ENCODE results near the gene TRABD2B. TPM values are rescaled to one million over a fixed set of nuclear protein-coding genes. Genes with fewer than 3 reads are reported as not detected.

Gene TRABD2B
- total RNA-seq, 1 donor from 2014 or later, result not detected

DNA sequence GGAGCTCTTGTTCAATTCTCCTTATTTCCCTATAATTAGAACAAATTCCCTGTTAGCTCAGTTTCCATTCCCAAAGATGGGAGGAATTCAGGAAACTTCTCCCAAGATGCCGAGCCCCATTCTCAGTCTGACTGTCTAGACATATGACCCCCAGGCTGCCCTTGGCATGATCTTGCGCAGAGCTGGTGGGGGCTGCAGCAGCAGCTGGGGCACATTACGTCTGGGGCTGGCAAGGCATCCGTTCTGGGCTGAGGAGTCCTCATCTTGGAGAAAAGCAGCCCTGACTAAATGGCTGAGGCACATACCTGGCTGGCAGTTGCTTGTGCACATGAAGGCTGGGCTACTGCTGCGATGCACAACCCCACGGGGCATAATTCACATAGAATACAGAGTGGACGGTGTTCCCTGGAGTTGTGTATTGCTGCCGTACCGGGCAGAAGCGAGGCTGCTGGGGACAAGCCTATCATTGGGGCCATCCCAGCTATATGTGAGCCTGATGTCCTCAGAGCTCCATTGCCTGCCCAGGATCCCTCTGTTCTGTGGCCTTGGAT is 36.4 kb upstream of the TRABD2B start:
- Mint-ChIP-seq H3K36me3 (ENCODE audit: unreplicated experiment) (no peaks in the 10 kb centered on the region), H3K4me1 (ENCODE audit: unreplicated experiment) (no peaks in the 10 kb centered on the region), H3K27ac (ENCODE audit: unreplicated experiment) (no peak overlapping the region), H3K4me3 (ENCODE audit: unreplicated experiment) (no peak overlapping the region), H3K9me3 (ENCODE audit: unreplicated experiment) (no peaks in the 10 kb centered on the region), H3K27me3 (ENCODE audit: unreplicated experiment) (peaks cover 21% of the 10 kb centered on the region)
- TF ChIP-seq, protein P1, sequence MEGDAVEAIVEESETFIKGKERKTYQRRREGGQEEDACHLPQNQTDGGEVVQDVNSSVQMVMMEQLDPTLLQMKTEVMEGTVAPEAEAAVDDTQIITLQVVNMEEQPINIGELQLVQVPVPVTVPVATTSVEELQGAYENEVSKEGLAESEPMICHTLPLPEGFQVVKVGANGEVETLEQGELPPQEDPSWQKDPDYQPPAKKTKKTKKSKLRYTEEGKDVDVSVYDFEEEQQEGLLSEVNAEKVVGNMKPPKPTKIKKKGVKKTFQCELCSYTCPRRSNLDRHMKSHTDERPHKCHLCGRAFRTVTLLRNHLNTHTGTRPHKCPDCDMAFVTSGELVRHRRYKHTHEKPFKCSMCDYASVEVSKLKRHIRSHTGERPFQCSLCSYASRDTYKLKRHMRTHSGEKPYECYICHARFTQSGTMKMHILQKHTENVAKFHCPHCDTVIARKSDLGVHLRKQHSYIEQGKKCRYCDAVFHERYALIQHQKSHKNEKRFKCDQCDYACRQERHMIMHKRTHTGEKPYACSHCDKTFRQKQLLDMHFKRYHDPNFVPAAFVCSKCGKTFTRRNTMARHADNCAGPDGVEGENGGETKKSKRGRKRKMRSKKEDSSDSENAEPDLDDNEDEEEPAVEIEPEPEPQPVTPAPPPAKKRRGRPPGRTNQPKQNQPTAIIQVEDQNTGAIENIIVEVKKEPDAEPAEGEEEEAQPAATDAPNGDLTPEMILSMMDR (IDR thresholded peaks at IDR 0.05), result no peak
- no peak for DNase-seq (ENCODE audit: extremely low spot score, unreplicated experiment)

DNA sequence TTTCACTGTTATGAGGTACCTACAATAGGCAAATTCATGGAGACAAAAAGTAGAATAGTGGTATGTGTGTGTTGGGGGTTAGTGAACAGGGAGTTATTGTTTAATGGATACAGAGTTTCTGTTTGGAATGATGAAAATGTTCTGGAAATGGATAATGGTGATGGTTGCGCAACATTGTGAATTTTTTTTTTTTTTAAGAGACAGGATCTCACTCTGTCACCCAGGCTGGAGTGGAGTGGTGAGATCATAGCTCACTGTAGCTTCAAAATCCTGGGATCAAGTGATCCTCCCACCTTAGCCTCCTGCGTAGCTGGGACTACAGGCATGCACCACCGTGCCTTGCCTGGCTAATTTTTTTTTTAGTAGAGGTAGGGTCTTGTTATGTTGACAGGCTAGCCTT is 34.5 kb upstream of the TRABD2B start:
- no peaks in the 10 kb centered on the region for H3K36me3 Mint-ChIP-seq (ENCODE audit: unreplicated experiment)
- H3K27me3 Mint-ChIP-seq (ENCODE audit: unreplicated experiment), result peaks cover 18% of the 10 kb centered on the region
- no peak for DNase-seq (ENCODE audit: extremely low spot score, unreplicated experiment)
- H3K4me3 Mint-ChIP-seq (ENCODE audit: unreplicated experiment), result no peak overlapping the region
- H3K4me1 Mint-ChIP-seq (ENCODE audit: unreplicated experiment), result no peaks in the 10 kb centered on the region
- no peak overlapping the region for H3K27ac Mint-ChIP-seq (ENCODE audit: unreplicated experiment)
- H3K9me3 Mint-ChIP-seq (ENCODE audit: unreplicated experiment), result no peaks in the 10 kb centered on the region
- TF ChIP-seq, protein P1 (IDR thresholded peaks at IDR 0.05), result no peak

DNA sequence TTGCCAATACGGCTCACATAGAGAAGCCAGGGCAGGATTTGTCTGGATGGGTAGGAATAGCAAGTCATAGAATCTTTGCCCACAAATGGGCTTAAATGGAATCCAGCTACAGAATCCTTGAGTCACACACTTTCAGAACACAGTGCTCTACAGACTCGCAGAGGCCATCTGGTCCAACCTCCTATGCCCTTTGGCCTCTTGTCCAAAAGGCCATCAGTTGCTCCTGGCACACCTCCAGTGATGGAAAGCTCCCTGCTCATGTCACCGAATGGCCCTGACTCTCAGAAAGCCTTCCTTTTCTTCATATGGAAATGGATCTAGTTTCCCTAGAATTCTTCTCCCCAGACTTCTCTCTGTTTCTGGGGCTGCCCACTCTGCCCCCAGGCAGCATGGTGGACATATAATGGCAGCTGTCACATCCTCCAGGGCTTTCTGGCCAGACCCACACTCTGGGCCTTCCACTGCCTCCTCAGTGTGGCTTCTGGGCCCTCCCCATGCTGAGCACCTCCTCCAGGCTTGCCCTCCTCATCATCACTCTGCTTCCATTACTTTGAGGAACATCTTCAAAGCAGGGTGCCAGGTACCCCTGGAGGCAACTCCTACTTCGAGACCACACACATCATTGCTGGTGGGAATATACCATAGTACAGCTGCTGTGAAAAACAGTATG is 33.6 kb upstream of the TRABD2B start:
- peaks cover 15% of the 10 kb centered on the region for H3K27me3 Mint-ChIP-seq (ENCODE audit: unreplicated experiment)
- H3K4me3 Mint-ChIP-seq (ENCODE audit: unreplicated experiment), result no peak overlapping the region
- DNase-seq (ENCODE audit: extremely low spot score, unreplicated experiment), result no peak
- H3K36me3 Mint-ChIP-seq (ENCODE audit: unreplicated experiment), result no peaks in the 10 kb centered on the region
- no peaks in the 10 kb centered on the region for H3K9me3 Mint-ChIP-seq (ENCODE audit: unreplicated experiment)
- TF ChIP-seq, protein P1 (IDR thresholded peaks at IDR 0.05), result no peak
- no peak overlapping the region for H3K27ac Mint-ChIP-seq (ENCODE audit: unreplicated experiment)
- H3K4me1 Mint-ChIP-seq (ENCODE audit: unreplicated experiment), result no peaks in the 10 kb centered on the region

DNA sequence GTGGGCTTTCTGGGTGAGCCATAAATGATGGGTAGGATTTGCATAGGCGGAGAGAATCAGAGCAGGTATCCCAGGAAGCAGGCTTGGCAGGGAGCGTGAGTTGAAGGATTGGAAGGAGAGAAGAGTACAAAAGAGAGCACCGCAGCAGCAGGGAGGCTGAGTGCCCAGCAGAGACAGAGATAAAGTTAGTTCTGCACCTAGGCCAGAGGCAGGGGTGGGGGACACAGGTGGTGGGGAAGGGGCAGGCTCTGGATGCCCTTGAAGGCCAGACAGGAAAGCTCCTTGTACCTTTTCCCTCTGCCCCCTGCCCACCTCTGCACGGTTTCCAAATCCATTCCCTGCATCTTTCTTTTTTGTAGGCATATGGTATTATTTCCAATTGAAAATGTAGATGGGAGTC is 33.0 kb upstream of the TRABD2B start:
- no peak for DNase-seq (ENCODE audit: extremely low spot score, unreplicated experiment)
- Mint-ChIP-seq H3K27me3 (ENCODE audit: unreplicated experiment) (peaks cover 12% of the 10 kb centered on the region), H3K27ac (ENCODE audit: unreplicated experiment) (no peak overlapping the region), H3K4me3 (ENCODE audit: unreplicated experiment) (no peak overlapping the region), H3K9me3 (ENCODE audit: unreplicated experiment) (no peaks in the 10 kb centered on the region), H3K4me1 (ENCODE audit: unreplicated experiment) (no peaks in the 10 kb centered on the region), H3K36me3 (ENCODE audit: unreplicated experiment) (no peaks in the 10 kb centered on the region)
- TF ChIP-seq, protein P1 (IDR thresholded peaks at IDR 0.05), result no peak

DNA sequence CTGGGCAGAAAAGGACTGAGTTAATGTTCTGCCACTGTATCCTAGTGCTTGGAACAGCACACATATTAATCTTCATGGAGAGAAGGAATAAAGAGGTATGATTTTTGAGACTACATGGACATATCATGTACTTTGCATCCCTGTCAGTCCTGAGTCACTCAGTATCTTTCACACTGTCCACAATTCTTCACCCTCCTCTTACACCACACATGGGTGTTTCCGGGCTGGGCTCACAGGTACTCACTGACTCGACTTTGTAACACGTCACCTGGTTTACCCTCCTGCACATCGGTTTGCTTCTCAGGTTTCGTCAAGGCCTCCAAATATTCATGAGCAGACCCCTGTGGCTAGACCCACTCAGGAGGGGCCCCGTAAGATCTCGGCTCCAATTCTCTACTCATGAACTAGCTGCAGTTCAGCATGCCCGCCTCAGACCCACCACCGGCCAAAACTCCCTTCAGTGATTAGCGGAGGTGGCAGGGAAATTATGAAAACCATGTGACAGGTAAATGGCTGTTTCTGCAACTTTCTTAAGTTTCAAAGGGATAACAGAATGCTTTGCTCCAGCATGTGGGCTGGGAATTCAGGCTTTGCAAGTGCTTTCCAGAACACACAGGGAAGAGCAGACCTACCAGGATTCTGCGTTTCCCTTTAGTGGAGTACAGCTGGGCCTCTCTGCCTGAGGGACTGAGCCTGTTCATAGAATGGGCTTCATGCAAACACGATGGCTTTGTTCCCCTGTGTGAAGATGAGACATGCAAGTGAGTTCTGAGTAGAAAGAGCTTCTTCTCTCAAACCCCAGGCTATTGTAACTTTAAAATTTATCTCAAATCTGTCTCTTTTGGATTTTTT is 31.3 kb upstream of the TRABD2B start:
- DNase-seq (ENCODE audit: extremely low spot score, unreplicated experiment), result no peak
- Mint-ChIP-seq H3K4me3 (ENCODE audit: unreplicated experiment) (no peak overlapping the region), H3K27ac (ENCODE audit: unreplicated experiment) (no peak overlapping the region), H3K36me3 (ENCODE audit: unreplicated experiment) (no peaks in the 10 kb centered on the region), H3K27me3 (ENCODE audit: unreplicated experiment) (peaks cover 12% of the 10 kb centered on the region), H3K9me3 (ENCODE audit: unreplicated experiment) (no peaks in the 10 kb centered on the region), H3K4me1 (ENCODE audit: unreplicated experiment) (no peaks in the 10 kb centered on the region)
- TF ChIP-seq, protein P1 (IDR thresholded peaks at IDR 0.05), result no peak

Data from osteocyte (in vitro differentiated cells).